HG03571 (cell line): Measurements from ENCODE around the gene MTHFD1L.
"Not testable (repeated sequence)": the region's sequence is repeated elsewhere in the genome, so short reads cannot be mapped to it uniquely, and the experiment has no call there.

Experiments
- ATAC-seq: cut with Tn5 transposase; IDR thresholded peaks from one replicate; pipeline ENCODE4 v1.9.1; 2021; ENCODE audit not compliant: unreplicated experiment

MTHFD1L gene

GRCh38 chr6:151036869-151037680, 171.6 kb downstream of the MTHFD1L start:
- no peak for ATAC-seq

DNA sequence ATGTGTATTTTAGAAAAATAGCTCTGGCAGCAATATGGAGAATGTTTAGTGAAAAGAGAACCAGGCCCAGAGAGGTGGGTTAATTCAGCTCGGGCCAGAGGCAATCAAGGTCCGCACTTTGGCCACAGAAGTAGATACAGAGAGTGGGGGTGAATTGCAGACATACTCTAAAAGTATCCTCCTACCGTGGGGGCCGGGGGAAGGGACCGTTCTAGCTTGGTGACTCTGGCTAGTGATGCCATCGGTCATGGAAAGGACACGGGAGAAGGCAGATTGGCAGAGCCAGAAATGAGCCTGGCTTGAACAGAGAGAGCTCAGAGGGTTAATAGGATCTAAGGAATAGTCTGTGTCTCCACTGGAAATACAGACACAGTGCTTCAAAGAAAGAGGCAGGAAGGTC, 173.1 kb downstream of the MTHFD1L start:
- no peak for ATAC-seq

GRCh38 chr6:151040888-151041521, 175.5 kb downstream of the MTHFD1L start:
- ATAC-seq, result not testable (repeated sequence)

DNA sequence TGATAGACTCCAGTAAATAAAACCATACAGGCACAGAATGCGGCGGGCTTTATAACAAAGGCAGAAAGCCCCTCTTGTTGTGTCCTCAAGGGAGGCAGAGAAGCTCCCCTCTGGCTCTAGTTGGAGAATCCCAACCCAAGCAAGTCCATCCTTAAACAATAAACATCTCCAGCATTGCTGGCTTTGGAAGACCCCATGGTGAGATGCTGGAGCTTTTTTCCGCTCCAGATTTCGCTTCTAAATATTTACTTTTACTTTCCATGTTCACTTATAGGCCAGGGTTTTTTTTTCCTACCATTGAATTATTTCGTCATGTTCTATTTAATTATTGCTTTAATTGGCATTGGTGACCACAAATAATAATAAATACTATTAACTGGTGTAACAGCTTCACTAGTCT, 176.2 kb downstream of the MTHFD1L start:
- ATAC-seq, result no peak

GRCh38 chr6:151042911-151043330, 177.4 kb downstream of the MTHFD1L start:
- not testable (repeated sequence) for ATAC-seq

DNA sequence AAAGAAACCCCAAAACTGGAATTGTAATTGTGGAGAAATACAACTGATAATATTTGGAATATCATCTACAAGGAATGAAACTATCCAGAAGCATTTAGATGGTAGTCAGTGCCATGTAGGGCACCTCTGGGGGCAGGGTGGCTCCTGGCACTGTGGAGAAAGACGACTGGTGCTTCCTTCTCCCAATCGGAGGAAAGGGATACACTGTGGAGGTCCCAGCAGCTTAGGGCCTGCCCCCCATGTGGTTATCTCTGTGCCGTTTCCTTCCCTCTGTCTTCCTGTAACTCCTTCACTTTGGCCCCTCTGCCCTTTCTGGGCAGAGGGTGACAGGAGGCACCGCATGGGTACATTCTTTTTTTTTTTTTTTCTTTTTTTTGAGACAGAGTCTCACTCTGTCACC, 178.4 kb downstream of the MTHFD1L start:
- ATAC-seq, result no peak

DNA sequence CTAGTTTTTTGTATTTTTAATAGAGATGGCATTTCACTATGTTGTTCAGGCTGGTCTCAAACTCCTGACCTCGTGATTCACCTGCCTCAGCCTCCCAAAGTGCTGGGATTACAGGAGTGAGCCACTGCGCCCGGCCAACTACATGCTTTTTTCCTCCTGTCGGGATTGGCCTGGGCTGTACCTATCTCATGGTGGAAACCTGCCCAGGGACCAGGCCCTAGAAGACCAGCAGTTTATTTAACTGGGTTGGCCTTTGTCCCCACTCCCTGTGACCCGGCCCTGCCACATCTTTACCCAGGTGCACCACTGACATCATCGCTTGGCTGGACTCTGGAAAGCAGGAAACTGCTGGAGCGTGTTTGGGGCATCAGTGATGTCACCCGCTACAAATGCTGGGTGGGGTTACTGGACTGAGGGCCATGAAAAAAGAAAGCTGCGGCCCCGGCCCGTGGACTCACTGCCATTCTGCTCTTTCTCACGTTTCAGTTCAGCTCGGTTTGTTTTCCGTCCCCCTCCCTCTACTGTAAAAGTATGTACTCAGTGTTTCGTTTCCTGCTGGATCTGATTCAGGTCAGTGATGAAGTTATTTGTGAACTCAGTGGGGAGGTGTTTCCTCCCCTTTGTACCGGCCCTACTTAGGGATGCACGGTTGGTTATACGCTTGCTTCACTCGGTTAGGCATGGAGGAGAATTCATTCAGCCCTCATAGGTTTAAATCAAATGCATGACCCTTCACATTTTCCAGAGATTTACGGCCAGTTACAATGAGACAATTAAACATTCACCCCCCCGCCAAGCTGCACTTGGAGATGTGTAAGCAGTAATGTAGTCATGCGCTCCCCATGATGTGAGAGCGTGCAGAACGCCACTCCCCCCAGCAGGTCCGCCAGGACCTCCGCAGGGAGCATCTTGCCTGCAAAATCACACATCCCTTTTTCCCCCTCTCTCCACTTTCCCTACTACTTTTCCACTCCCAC, 179.3 kb downstream of the MTHFD1L start:
- no peak for ATAC-seq

GRCh38 chr6:151045511-151046222, 180.2 kb downstream of the MTHFD1L start:
- not testable (repeated sequence) for ATAC-seq

DNA sequence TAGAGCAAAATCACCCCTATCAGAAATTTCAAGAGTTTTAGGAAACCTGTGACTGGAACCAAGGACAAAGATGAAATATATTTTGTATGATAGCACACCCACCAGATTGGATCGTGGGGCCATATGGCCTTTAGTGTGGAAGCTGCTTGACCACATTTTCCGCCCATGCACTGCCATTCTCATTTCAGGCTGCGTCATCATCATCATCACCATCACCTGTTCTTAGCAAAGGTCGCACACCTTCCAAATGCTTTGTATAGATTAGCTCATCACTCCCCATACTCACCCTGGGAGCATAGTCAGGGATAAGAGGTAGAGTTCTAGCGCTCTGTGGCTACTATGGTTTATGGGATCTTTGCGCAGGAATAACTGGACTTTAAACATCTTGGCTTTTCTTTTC, 185.7 kb downstream of the MTHFD1L start:
- no peak for ATAC-seq

- ATAC-seq, result no peak
Measured at GRCh38 chr6:151052021-151052646, 186.6 kb downstream of the MTHFD1L start.

- ATAC-seq, result no peak
Measured at GRCh38 chr6:151054306-151054705, 188.8 kb downstream of the MTHFD1L start.

GRCh38 chr6:151056230-151056907, 190.9 kb downstream of the MTHFD1L start:
- ATAC-seq, result no peak

GRCh38 chr6:151057061-151057460, 191.6 kb downstream of the MTHFD1L start:
- no peak for ATAC-seq

- no peak for ATAC-seq
Measured at GRCh38 chr6:151058021-151058733, 192.7 kb downstream of the MTHFD1L start.

DNA sequence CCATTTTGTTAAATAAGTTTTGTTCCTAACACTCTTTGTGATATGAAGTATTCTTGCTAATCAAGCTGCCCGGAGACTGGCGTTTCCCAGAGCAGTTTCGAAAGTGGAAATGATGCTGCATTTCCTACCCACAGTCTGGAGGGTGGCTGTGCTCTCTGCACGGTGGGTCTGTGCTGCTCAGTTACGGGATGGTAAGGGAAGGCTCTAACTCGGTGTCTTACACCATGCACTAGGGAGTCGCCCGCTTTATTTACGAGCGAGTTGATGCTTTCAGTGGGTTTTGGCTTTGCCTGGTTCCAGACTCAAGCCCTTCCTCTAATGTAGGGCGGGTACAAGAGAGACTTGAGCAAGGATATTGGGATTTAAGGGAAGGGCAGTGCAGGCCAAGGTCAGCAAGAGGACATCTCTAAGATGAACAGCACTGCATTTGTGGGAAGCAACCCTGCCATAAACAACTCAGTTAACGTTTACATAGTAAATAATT, 194.2 kb downstream of the MTHFD1L start:
- ATAC-seq, result no peak

GRCh38 chr6:151060096-151060765, 194.7 kb downstream of the MTHFD1L start:
- no peak for ATAC-seq

- no peak for ATAC-seq
Measured at GRCh38 chr6:151060766-151061531, 195.4 kb downstream of the MTHFD1L start.

DNA sequence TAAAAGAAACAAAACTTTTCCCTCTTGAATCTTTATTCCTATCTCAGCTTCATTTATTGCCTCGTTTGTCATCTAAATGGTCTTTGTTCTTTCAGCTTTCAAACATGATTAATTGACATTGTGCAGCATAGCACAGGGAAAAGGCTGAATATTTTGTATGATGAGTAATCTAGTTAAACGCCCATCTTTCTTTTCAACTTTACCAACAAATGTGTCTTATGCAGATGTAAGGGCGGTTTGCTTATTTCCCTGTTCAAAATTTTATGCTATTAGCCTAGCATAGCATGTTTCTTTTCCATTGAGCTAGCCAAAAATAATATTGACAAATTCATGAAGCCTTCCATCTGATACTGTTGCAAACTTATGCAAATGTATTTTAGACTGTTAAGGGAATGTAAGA, 197.8 kb downstream of the MTHFD1L start:
- no peak for ATAC-seq
